Measurements from ENCODE around the gene PI4K2A.

DNA sequence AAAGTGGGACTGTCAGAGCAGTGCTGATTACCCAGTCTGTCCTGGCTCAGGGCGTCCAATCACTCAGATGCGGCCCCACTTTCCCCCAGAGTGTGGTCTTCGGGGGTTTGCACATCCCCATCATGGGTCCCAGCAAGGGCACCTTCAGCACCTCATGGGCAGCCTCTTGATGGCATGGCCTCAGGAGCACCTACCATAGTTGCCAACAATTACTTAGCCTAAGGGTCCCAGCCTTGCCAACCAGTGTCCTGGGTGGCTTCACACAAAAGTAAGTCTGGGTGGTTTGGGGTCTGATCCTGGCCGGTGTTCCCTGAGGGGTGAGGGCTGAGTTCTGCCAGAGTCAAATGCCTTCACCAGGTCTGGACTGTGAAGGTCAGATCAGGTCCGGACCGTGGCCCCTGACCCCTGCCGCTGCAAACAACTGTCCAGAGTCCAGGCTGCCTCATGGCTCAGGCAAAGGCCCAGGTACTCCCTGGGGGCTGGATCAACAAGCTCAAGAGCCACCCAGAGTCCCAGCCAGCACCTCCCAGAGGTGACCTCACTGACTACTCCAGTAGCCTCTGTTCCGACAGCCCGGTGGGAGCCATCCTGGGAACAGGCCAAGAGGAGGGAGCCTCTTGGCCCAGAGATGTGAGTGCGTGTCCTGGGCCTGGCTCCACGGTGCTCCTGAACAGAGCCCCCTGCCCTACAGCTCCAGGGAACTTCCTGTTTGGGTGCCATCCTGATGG, 66.8 kb downstream of the PI4K2A start:
- TF ChIP-seq, protein P1, sequence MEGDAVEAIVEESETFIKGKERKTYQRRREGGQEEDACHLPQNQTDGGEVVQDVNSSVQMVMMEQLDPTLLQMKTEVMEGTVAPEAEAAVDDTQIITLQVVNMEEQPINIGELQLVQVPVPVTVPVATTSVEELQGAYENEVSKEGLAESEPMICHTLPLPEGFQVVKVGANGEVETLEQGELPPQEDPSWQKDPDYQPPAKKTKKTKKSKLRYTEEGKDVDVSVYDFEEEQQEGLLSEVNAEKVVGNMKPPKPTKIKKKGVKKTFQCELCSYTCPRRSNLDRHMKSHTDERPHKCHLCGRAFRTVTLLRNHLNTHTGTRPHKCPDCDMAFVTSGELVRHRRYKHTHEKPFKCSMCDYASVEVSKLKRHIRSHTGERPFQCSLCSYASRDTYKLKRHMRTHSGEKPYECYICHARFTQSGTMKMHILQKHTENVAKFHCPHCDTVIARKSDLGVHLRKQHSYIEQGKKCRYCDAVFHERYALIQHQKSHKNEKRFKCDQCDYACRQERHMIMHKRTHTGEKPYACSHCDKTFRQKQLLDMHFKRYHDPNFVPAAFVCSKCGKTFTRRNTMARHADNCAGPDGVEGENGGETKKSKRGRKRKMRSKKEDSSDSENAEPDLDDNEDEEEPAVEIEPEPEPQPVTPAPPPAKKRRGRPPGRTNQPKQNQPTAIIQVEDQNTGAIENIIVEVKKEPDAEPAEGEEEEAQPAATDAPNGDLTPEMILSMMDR (conservative IDR thresholded peaks at IDR 0.05 in 1 of 2, IDR thresholded peaks at IDR 0.05 in 1 of 2; ENCODE audit: low read depth in 1 of 2, low read length in 2 of 2) = no peak
- TF ChIP-seq EZH2 (IDR thresholded peaks at IDR 0.05; ENCODE audit: low read length, missing control alignments) = no peak

All from fibroblast of lung (primary cell).